Common myeloid progenitor, CD34-positive (primary cell): Measurements from ENCODE around the gene NR6A1.
A peak's percentile ranks its signal among the peaks of the same experiment; 100 is the strongest.
"Not testable (repeated sequence)": the region's sequence is repeated elsewhere in the genome, so short reads cannot be mapped to it uniquely, and the experiment has no call there.

Source experiments
- CTCF ChIA-PET: fragments of 350-600 bp; sonication (Branson Sonifier 250); formaldehyde crosslinking; loops from one replicate; lab custom pipeline; 2021; ENCODE audit warnings: antibody characterized with exemption; lab: Charles Lee
- POLR2A ChIA-PET: fragments of 350-600 bp; sonication (Branson Sonifier 250); formaldehyde crosslinking; loops from one replicate; lab custom pipeline; 2021; ENCODE audit warnings: antibody characterized with exemption; lab: Charles Lee
- DNase-seq, 3 donors: peaks; one replicate each; pipeline versions ENCODE4 v3.0.0 to v3.0.0-alpha.2; 2013
- H3K27ac ChIP-seq, 2 experiments: 1 replicate in 1 of 2; 2 replicates in 1 of 2; pipeline ENCODE4 v1.7.0; 2013; ENCODE audit warnings: inconsistent platforms in 2 of 2, low read length in 2 of 2, mild to moderate bottlenecking in 2 of 2, low read depth in 1 of 2, moderate library complexity in 1 of 2; ENCODE audit not compliant: severe bottlenecking in 2 of 2, insufficient read depth in 1 of 2, poor library complexity in 1 of 2
- H3K27me3 ChIP-seq, 5 experiments: replicated peaks in 2 of 5; 1 replicate in 3 of 5; 2 replicates in 2 of 5; pipeline versions ENCODE4 v1.6.1 to v1.7.0; 2013; ENCODE audit warnings: low read length in 4 of 5, mild to moderate bottlenecking in 2 of 5, moderate library complexity in 2 of 5, inconsistent platforms in 1 of 5; ENCODE audit not compliant: insufficient read depth in 5 of 5, control insufficient read depth in 4 of 5
- H3K36me3 ChIP-seq, 4 experiments: 1 replicate in 2 of 4; 2 replicates in 2 of 4; pipeline versions ENCODE4 v1.6.1 to v1.7.0; 2013; ENCODE audit warnings: low read length in 3 of 4, control low read depth in 1 of 4, mild to moderate bottlenecking in 1 of 4; ENCODE audit not compliant: control insufficient read depth in 4 of 4, insufficient read depth in 4 of 4
- H3K4me1 ChIP-seq, 4 experiments: 1 replicate in 3 of 4; 2 replicates in 1 of 4; pipeline versions ENCODE4 v1.6.1 to v1.7.1; 2013; ENCODE audit warnings: low read length in 3 of 4, mild to moderate bottlenecking in 3 of 4, control low read depth in 1 of 4, inconsistent platforms in 1 of 4, moderate library complexity in 1 of 4; ENCODE audit not compliant: control insufficient read depth in 4 of 4, insufficient read depth in 4 of 4; ENCODE audit errors: control extremely low read depth in 1 of 4
- H3K4me3 ChIP-seq, 7 experiments: 1 replicate in 4 of 7; 2 replicates in 3 of 7; pipeline versions ENCODE4 v1.5.1 to v1.7.0; 2013; ENCODE audit warnings: mild to moderate bottlenecking in 7 of 7, low read length in 6 of 7, moderate library complexity in 6 of 7, inconsistent platforms in 2 of 7, low read depth in 2 of 7, control low read depth in 1 of 7; ENCODE audit not compliant: insufficient read depth in 4 of 7, control insufficient read depth in 1 of 7; ENCODE audit errors: extremely low read depth in 1 of 7
- H3K9me3 ChIP-seq, 5 experiments: 1 replicate in 4 of 5; 2 replicates in 1 of 5; pipeline versions ENCODE4 v1.6.1 to v1.7.1; 2013; ENCODE audit warnings: low read length in 4 of 5, mild to moderate bottlenecking in 2 of 5, inconsistent platforms in 1 of 5, low read depth in 1 of 5, moderate library complexity in 1 of 5; ENCODE audit not compliant: control insufficient read depth in 4 of 5, insufficient read depth in 2 of 5; ENCODE audit errors: control extremely low read depth in 1 of 5
- WGBS: methylation state at CpG from one replicate; pipeline ENCODE4 v1.1.5; 2013; ENCODE audit not compliant: insufficient coverage; 5-methylcytosine and 5-hydroxymethylcytosine counted together

The NR6A1 gene

GRCh38 chr9:124742940-124743339 is 28.2 kb downstream of the NR6A1 start:
- peaks cover 0 to 4% (median 0%) of the 10 kb centered on the region in 4 experiments for H3K36me3 ChIP-seq
- H3K4me3 ChIP-seq, result no peak overlapping the region
- ChIA-PET CTCF (interaction anchor here (0.9 to 1.6 kb wide), 11 partner anchors 9 to 204 kb away, joined by 3 to 6 read pairs (median 3); no protein-coding TSS in a partner anchor), POLR2A (no interaction called here)
- no peak for DNase-seq
- H3K27me3 ChIP-seq, result no peaks in the 10 kb centered on the region
- no peaks in the 10 kb centered on the region for H3K9me3 ChIP-seq
- H3K4me1 ChIP-seq, result peaks cover 0 to 10% (median 1%) of the 10 kb centered on the region in 4 experiments
- H3K27ac ChIP-seq, result peak overlapping the region in 1 of 2 experiments; percentile 54

- Histone ChIP-seq H3K4me1 (peaks cover 0 to 10% (median 4%) of the 10 kb centered on the region in 4 experiments), H3K27me3 (no peaks in the 10 kb centered on the region), H3K9me3 (no peaks in the 10 kb centered on the region), H3K4me3 (no peak overlapping the region), H3K36me3 (peaks cover 0 to 4% (median 0%) of the 10 kb centered on the region in 4 experiments), H3K27ac (no peak overlapping the region)
- POLR2A ChIA-PET, result no interaction called here
- no peak for DNase-seq
- WGBS, result 83% methylated on average over 3 of the region's 4 CpGs
- CTCF ChIA-PET, result interaction anchor here (1.1 to 1.2 kb wide), 2 partner anchors 124 to 146 kb away, joined by 3 read pairs; no protein-coding TSS in a partner anchor
Observed at GRCh38 chr9:124741662-124742061, 29.4 kb downstream of the NR6A1 start.

GRCh38 chr9:124741149-124741548 is 30.0 kb downstream of the NR6A1 start:
- 100% methylated on average over 1 of the region's 4 CpGs for WGBS
- no peak overlapping the region for H3K4me3 ChIP-seq
- H3K27me3 ChIP-seq, result no peaks in the 10 kb centered on the region
- no peak for DNase-seq
- H3K27ac ChIP-seq, result no peak overlapping the region
- ChIA-PET CTCF (interaction anchor here (1.1 kb wide), 1 partner anchor 145 kb away, joined by 3 read pairs; no protein-coding TSS in a partner anchor), POLR2A (no interaction called here)
- H3K36me3 ChIP-seq, result peaks cover 0 to 4% (median 0%) of the 10 kb centered on the region in 4 experiments
- no peaks in the 10 kb centered on the region for H3K9me3 ChIP-seq
- H3K4me1 ChIP-seq, result peaks cover 0 to 10% (median 4%) of the 10 kb centered on the region in 4 experiments

- Histone ChIP-seq H3K4me1 (peaks cover 0 to 10% (median 6%) of the 10 kb centered on the region in 4 experiments), H3K9me3 (no peaks in the 10 kb centered on the region), H3K27ac (no peak overlapping the region), H3K27me3 (no peaks in the 10 kb centered on the region), H3K4me3 (no peak overlapping the region), H3K36me3 (peaks cover 0 to 4% (median 0%) of the 10 kb centered on the region in 4 experiments)
- CTCF ChIA-PET, result interaction anchor here (0.8 kb wide), 1 partner anchor 122 kb away, joined by 3 read pairs; no protein-coding TSS in a partner anchor
- WGBS, result 95% methylated on average over 2 of the region's 2 CpGs
- POLR2A ChIA-PET, result no interaction called here
- no peak for DNase-seq
Observed at GRCh38 chr9:124739360-124739759, 31.8 kb downstream of the NR6A1 start.

- peaks cover 0 to 14% (median 9%) of the 10 kb centered on the region in 4 experiments for H3K4me1 ChIP-seq
- CTCF ChIA-PET, result interaction anchor here (0.8 to 1.6 kb wide), 4 partner anchors 13 to 115 kb away, joined by 3 to 5 read pairs (median 3); partner anchors contain the start of gene WDR38
- H3K9me3 ChIP-seq, H3K4me3 ChIP-seq, DNase-seq, H3K36me3 ChIP-seq, H3K27ac ChIP-seq, POLR2A ChIA-PET, H3K27me3 ChIP-seq: not testable (repeated sequence)
- 95% methylated on average over 3 of the region's 7 CpGs for WGBS
Observed at GRCh38 chr9:124738075-124738474, 33.0 kb downstream of the NR6A1 start.

GRCh38 chr9:124735121-124735520 is 36.0 kb downstream of the NR6A1 start:
- Histone ChIP-seq H3K9me3 (no peaks in the 10 kb centered on the region), H3K4me3 (no peak overlapping the region), H3K36me3 (peaks cover 4 to 14% (median 10%) of the 10 kb centered on the region in 4 experiments), H3K4me1 (peaks cover 0 to 14% (median 6%) of the 10 kb centered on the region in 4 experiments), H3K27me3 (no peaks in the 10 kb centered on the region), H3K27ac (no peak overlapping the region)
- DNase-seq, result no peak
- CTCF ChIA-PET, result interaction anchor here (0.6 to 3.1 kb wide), 5 partner anchors 11 to 22 kb away, joined by 3 to 14 read pairs (median 3); no protein-coding TSS in a partner anchor
- POLR2A ChIA-PET, result no interaction called here

- peaks cover 4 to 15% (median 9%) of the 10 kb centered on the region in 4 experiments for H3K36me3 ChIP-seq
- CTCF ChIA-PET, result interaction anchor here (0.6 to 3.1 kb wide), 4 partner anchors 11 to 22 kb away, joined by 3 to 14 read pairs (median 4); no protein-coding TSS in a partner anchor
- H3K9me3 ChIP-seq, H3K27ac ChIP-seq, H3K4me3 ChIP-seq, POLR2A ChIA-PET, H3K27me3 ChIP-seq, DNase-seq: not testable (repeated sequence)
- WGBS, result 100% methylated on average over 7 of the region's 7 CpGs
- peaks cover 0 to 14% (median 6%) of the 10 kb centered on the region in 4 experiments for H3K4me1 ChIP-seq
Observed at GRCh38 chr9:124734741-124735083, 36.4 kb downstream of the NR6A1 start.
